OCI-LY3 (cell line): ENCODE results near the gene PPP4R3A.

ENCODE experiments used
- H2AFZ ChIP-seq: fragments of 200-600, 300-600 bp; shearing (Covaris generic); 2 replicates; pipeline ENCODE4 v1.6.0; 2014; ENCODE audit warnings: antibody characterized with exemption, low read depth, low read length
- H3K27ac ChIP-seq: fragments of 200-600, 300-600 bp; sonication (generic); 2 replicates; pipeline ENCODE4 v1.5.1; 2014; ENCODE audit warnings: mild to moderate bottlenecking, low read length, moderate library complexity, mixed read lengths
- H3K27me3 ChIP-seq: fragments of 200-600, 300-600 bp; sonication (generic); 2 replicates; pipeline ENCODE4 v1.6.1; 2014; ENCODE audit warnings: low read depth, low read length, mixed read lengths
- H3K36me3 ChIP-seq: fragments of 200-600, 300-600 bp; sonication (generic); replicated peaks from 2 replicates; pipeline ENCODE3; 2014; ENCODE audit warnings: low read depth, low read length, mixed read lengths
- H3K4me1 ChIP-seq: fragments of 300-600, 200-600 bp; sonication (generic); 2 replicates; pipeline ENCODE4 v1.6.1; 2014; ENCODE audit warnings: low read length, mixed read lengths
- H3K4me2 ChIP-seq: fragments of 200-600, 300-600 bp; sonication (generic); 2 replicates; pipeline ENCODE4 v1.6.1; 2014; ENCODE audit warnings: low read length, mixed read lengths
- H3K4me3 ChIP-seq: fragments of 300-600, 200-600 bp; sonication (generic); 2 replicates; pipeline ENCODE4 v1.5.1; 2014; ENCODE audit warnings: antibody characterized with exemption, mild to moderate bottlenecking, low read length, moderate library complexity
- H3K79me2 ChIP-seq: fragments of 300-600, 200-600 bp; shearing (Covaris generic); 2 replicates; pipeline ENCODE4 v1.6.1; 2014; ENCODE audit warnings: mild to moderate bottlenecking, low read length, mixed read lengths
- H3K9ac ChIP-seq: fragments of 300-600, 200-600 bp; shearing (Covaris generic); 2 replicates; pipeline ENCODE4 v1.6.0; 2014; ENCODE audit warnings: mild to moderate bottlenecking, low read length, moderate library complexity
- H3K9me3 ChIP-seq: fragments of 200-600, 300-600 bp; shearing (Covaris generic); 2 replicates; pipeline ENCODE4 v1.6.1; 2014; ENCODE audit warnings: low read length, mixed read lengths; ENCODE audit not compliant: insufficient read depth
- H4K20me1 ChIP-seq: fragments of 200-600, 300-600 bp; sonication (generic); 2 replicates; pipeline ENCODE4 v1.6.1; 2016; ENCODE audit warnings: low read length, mixed read lengths; ENCODE audit not compliant: insufficient read depth
- CTCF ChIP-seq: fragments of 200-600, 300-600 bp; sonication (generic); IDR thresholded peaks from 2 replicates; pipeline ENCODE4 v1.5.1; 2014; ENCODE audit warnings: antibody characterized with exemption, low read length, low read depth
- EZH2phosphoT487 ChIP-seq: fragments of 200-600 bp; shearing (Covaris generic); IDR thresholded peaks from 2 replicates; pipeline ENCODE4 v1.6.1; 2018; ENCODE audit warnings: antibody characterized with exemption, mixed run types, low read depth

PPP4R3A gene

GRCh38 chr14:91477388-91477787 is 32.7 kb downstream of the PPP4R3A start:
- H4K20me1 ChIP-seq = peaks cover 46% of the 10 kb centered on the region
- H3K4me1 ChIP-seq = peaks cover 18% of the 10 kb centered on the region
- no peaks in the 10 kb centered on the region for H3K27me3 ChIP-seq
- H3K9ac ChIP-seq = peak overlapping the region; percentile 1; the same call in 1 of the 2 replicates
- peaks cover 72% of the 10 kb centered on the region for H3K36me3 ChIP-seq
- no peak overlapping the region for H2AFZ ChIP-seq
- H3K4me3 ChIP-seq = peak overlapping the region; percentile 8; the same call in 1 of the 2 replicates
- peak overlapping the region; percentile 46 for H3K27ac ChIP-seq
- no peaks in the 10 kb centered on the region for H3K9me3 ChIP-seq
- no peak for TF ChIP-seq EZH2phosphoT487
- no peak for TF ChIP-seq CTCF
- H3K79me2 ChIP-seq = peaks cover 90% of the 10 kb centered on the region
- peak overlapping the region; percentile 66 for H3K4me2 ChIP-seq

GRCh38 chr14:91473046-91473445 is 37.1 kb downstream of the PPP4R3A start:
- no peak overlapping the region for H3K9ac ChIP-seq
- no peak for TF ChIP-seq EZH2phosphoT487
- TF ChIP-seq CTCF = no peak
- no peaks in the 10 kb centered on the region for H3K27me3 ChIP-seq
- no peak overlapping the region for H3K27ac ChIP-seq
- H3K4me3 ChIP-seq = no peak overlapping the region
- H3K9me3 ChIP-seq = no peaks in the 10 kb centered on the region
- H2AFZ ChIP-seq = no peak overlapping the region
- H3K4me2 ChIP-seq = no peak overlapping the region
- H4K20me1 ChIP-seq = peaks cover 15% of the 10 kb centered on the region
- peaks cover 20% of the 10 kb centered on the region for H3K4me1 ChIP-seq
- H3K36me3 ChIP-seq = peaks cover 73% of the 10 kb centered on the region
- peaks cover 58% of the 10 kb centered on the region for H3K79me2 ChIP-seq

GRCh38 chr14:91470216-91470615 is 39.9 kb downstream of the PPP4R3A start:
- Histone ChIP-seq H3K4me1 (peaks cover 6% of the 10 kb centered on the region), H2AFZ (no peak overlapping the region), H4K20me1 (no peaks in the 10 kb centered on the region), H3K4me2 (no peak overlapping the region), H3K9ac (no peak overlapping the region), H3K27ac (no peak overlapping the region), H3K9me3 (no peaks in the 10 kb centered on the region), H3K79me2 (peaks cover 36% of the 10 kb centered on the region), H3K36me3 (peaks cover 70% of the 10 kb centered on the region), H3K4me3 (no peak overlapping the region), H3K27me3 (no peaks in the 10 kb centered on the region)
- no peak for TF ChIP-seq CTCF
- TF ChIP-seq EZH2phosphoT487 = no peak

- H3K4me1 ChIP-seq = peaks cover 28% of the 10 kb centered on the region
- H3K9me3 ChIP-seq = no peaks in the 10 kb centered on the region
- TF ChIP-seq CTCF (no peak), EZH2phosphoT487 (no peak)
- H2AFZ ChIP-seq = no peak overlapping the region
- no peaks in the 10 kb centered on the region for H3K27me3 ChIP-seq
- H3K4me2 ChIP-seq = no peak overlapping the region
- peaks cover 61% of the 10 kb centered on the region for H3K36me3 ChIP-seq
- H3K4me3 ChIP-seq = no peak overlapping the region
- H3K79me2 ChIP-seq = peaks cover 30% of the 10 kb centered on the region
- H4K20me1 ChIP-seq = no peaks in the 10 kb centered on the region
- no peak overlapping the region for H3K27ac ChIP-seq
- no peak overlapping the region for H3K9ac ChIP-seq
Measured at GRCh38 chr14:91466192-91466591, 43.9 kb downstream of the PPP4R3A start.
